Measurements from ENCODE around the gene MAP3K6. TPM values are rescaled to one million over a fixed set of nuclear protein-coding genes. Genes with fewer than 3 reads are reported as not detected.

Gene MAP3K6
- total RNA-seq, 4 donors from 2014 or later = 85.0 to 140 (median 100) TPM

- no peak overlapping the region for H3K4me3 ChIP-seq (ENCODE audit: low read depth, poor library complexity, severe bottlenecking)
- intact Hi-C loops (cut with DNase I; ENCODE audit: low total_unique reads) = loop anchor here (10.0 kb wide), 1 partner anchor 294 kb away; no protein-coding TSS in a partner anchor
- no peak for DNase-seq (ENCODE audit: low spot score in 2 of 2)
- TF ChIP-seq CTCF (IDR thresholded peaks at IDR 0.05) (no peak), POLR2A (IDR thresholded peaks at IDR 0.05) (no peak)
- WGBS, 2 donors = 81% methylated on average over 2 to 4 of the region's 4 CpGs
Observed at GRCh38 chr1:27398405-27399149, 31.8 kb upstream of the MAP3K6 start.

- no peak for DNase-seq (ENCODE audit: low spot score in 2 of 2)
- 64 to 73% methylated on average over 7 of the region's 7 CpGs for WGBS, 2 donors
- H3K4me3 ChIP-seq (ENCODE audit: low read depth, poor library complexity, severe bottlenecking) = no peak overlapping the region
- intact Hi-C loops (cut with DNase I; ENCODE audit: low total_unique reads) = loop anchor here (10.0 kb wide), 1 partner anchor 293 kb away; no protein-coding TSS in a partner anchor
- TF ChIP-seq POLR2A (IDR thresholded peaks at IDR 0.05) = no peak
- TF ChIP-seq CTCF (IDR thresholded peaks at IDR 0.05) = no peak
Observed at GRCh38 chr1:27397749-27398148, 31.0 kb upstream of the MAP3K6 start.

GRCh38 chr1:27397110-27397509, 30.3 kb upstream of the MAP3K6 start:
- no peak for TF ChIP-seq POLR2A (IDR thresholded peaks at IDR 0.05)
- no peak for TF ChIP-seq CTCF (IDR thresholded peaks at IDR 0.05)
- intact Hi-C loops (cut with DNase I; ENCODE audit: low total_unique reads) = loop anchor here (10.0 kb wide), 1 partner anchor 292 kb away; no protein-coding TSS in a partner anchor
- WGBS, 2 donors = 45 to 61% methylated on average over 3 of the region's 3 CpGs
- H3K4me3 ChIP-seq (ENCODE audit: low read depth, poor library complexity, severe bottlenecking) = no peak overlapping the region
- DNase-seq (ENCODE audit: low spot score in 2 of 2) = no peak

GRCh38 chr1:27395441-27396195, 28.9 kb upstream of the MAP3K6 start:
- intact Hi-C loops (cut with DNase I; ENCODE audit: low total_unique reads) = loop anchor here (2.0 to 10.0 kb wide), 2 partner anchors 95 to 291 kb away; no protein-coding TSS in a partner anchor
- peak in 1 of 3 donors; percentile 89 for TF ChIP-seq CTCF (IDR thresholded peaks at IDR 0.05)
- TF ChIP-seq POLR2A (IDR thresholded peaks at IDR 0.05) = no peak
- H3K4me3 ChIP-seq (ENCODE audit: low read depth, poor library complexity, severe bottlenecking) = no peak overlapping the region
- WGBS, 2 donors = 7 to 9% methylated on average over 10 of the region's 10 CpGs
- DNase-seq (ENCODE audit: low spot score in 2 of 2) = peak; percentile 68 to 96

GRCh38 chr1:27394925-27395324, 28.2 kb upstream of the MAP3K6 start:
- WGBS, 2 donors = 75 to 79% methylated on average over 1 of the region's 1 CpG
- intact Hi-C loops (cut with DNase I; ENCODE audit: low total_unique reads) = loop anchor here (2.0 to 10.0 kb wide), 2 partner anchors 94 to 290 kb away; no protein-coding TSS in a partner anchor
- no peak overlapping the region for H3K4me3 ChIP-seq (ENCODE audit: low read depth, poor library complexity, severe bottlenecking)
- TF ChIP-seq CTCF (IDR thresholded peaks at IDR 0.05) (no peak), POLR2A (IDR thresholded peaks at IDR 0.05) (no peak)
- DNase-seq (ENCODE audit: low spot score in 2 of 2) = no peak

Measured in lower leg skin (tissue), 4 donors.